HCT116 (cell line): ENCODE data around the gene SERPINB4. TPM values are rescaled to one million over a fixed set of nuclear protein-coding genes. Genes with fewer than 3 reads are reported as not detected.

Source experiments
- ATAC-seq: fragments of 200-7000 bp; cut with Tn5 transposase; 2 replicates; pipeline ENCODE4 v1.9.1; 2020; ENCODE audit warnings: mild to moderate bottlenecking, moderate library complexity
- BruUV-seq: library from RNA; stranded (reverse); fragments of 400-500 nt; replicated peaks from 2 replicates; lab custom pipeline; 2021; lab: Mats Ljungman, UMichigan
- CTCF ChIA-PET: fragments of 300-600 bp; sonication (Branson Sonifier 250); formaldehyde crosslinking; loops from one replicate; lab custom pipeline; 2021; ENCODE audit warnings: antibody characterized with exemption; lab: Charles Lee
- POLR2A ChIA-PET: fragments of 300-600, 350-600 bp; sonication (Branson Sonifier 250); formaldehyde crosslinking; loops from one replicate; lab custom pipeline; 2021; ENCODE audit warnings: antibody characterized with exemption; lab: Charles Lee
- RAD21 ChIA-PET, 2 experiments: fragments of 300-600 bp; sonication (Branson Sonifier 250); formaldehyde crosslinking; loops; one replicate each; lab custom pipeline; 2023; ENCODE audit warnings: low total read pairs in 2 of 2; ENCODE audit not compliant: uncharacterized antibody in 2 of 2, unreplicated experiment in 2 of 2, low non-redundant PET in 1 of 2; lab: Charles Lee
- DNase-seq: peaks from one replicate; pipeline ENCODE4 v3.0.0-alpha.2; 2010; ENCODE audit warnings: low read depth, low spot score
- H2AFZ ChIP-seq: fragments of 200-600 bp; shearing (Covaris generic), sonication (generic); 2 replicates; pipeline ENCODE4 v1.6.1; 2017; ENCODE audit warnings: low read depth, mixed run types, mixed read lengths, antibody characterized with exemption, low read length; ENCODE audit not compliant: poor library complexity, severe bottlenecking
- H3K27ac ChIP-seq: 2 replicates; pipeline ENCODE4 v1.5.1; 2012; ENCODE audit warnings: low read depth, low read length
- H3K27me3 ChIP-seq: fragments of 200-600 bp; sonication (generic); 2 replicates; pipeline ENCODE4 v1.6.1; 2016; ENCODE audit warnings: mixed run types, low read length, mixed read lengths; ENCODE audit not compliant: insufficient read depth
- H3K36me3 ChIP-seq, 2 experiments: fragments of 200-500 bp in 1 of 2; fragments of 200-600 bp in 1 of 2; sonication (Bioruptor generic) in 1 of 2; sonication (generic) in 1 of 2; 2 replicates each; pipeline versions ENCODE4 v1.5.1 to v1.6.1; 2014 to 2016; ENCODE audit warnings: low read length in 2 of 2, inconsistent platforms in 1 of 2, mixed read lengths in 1 of 2, mixed run types in 1 of 2; ENCODE audit not compliant: insufficient read depth in 2 of 2, control insufficient read depth in 1 of 2
- H3K4me1 ChIP-seq, 2 experiments: fragments of 200-600 bp in 1 of 2; sonication (generic) in 1 of 2; 2 replicates each; pipeline versions ENCODE4 v1.5.1 to v1.6.1; 2012 to 2017; ENCODE audit warnings: low read length in 2 of 2, inconsistent platforms in 1 of 2, mild to moderate bottlenecking in 1 of 2, mixed read lengths in 1 of 2, mixed run types in 1 of 2, moderate library complexity in 1 of 2; ENCODE audit not compliant: insufficient read depth in 2 of 2, control insufficient read depth in 1 of 2
- H3K4me2 ChIP-seq: fragments of 200-600 bp; sonication (generic); 2 replicates; pipeline ENCODE4 v1.6.1; 2017; ENCODE audit warnings: mixed run types, low read length, mixed read lengths
- H3K4me3 ChIP-seq, 2 experiments: fragments of 200-600 bp in 1 of 2; sonication (generic) in 1 of 2; replicated peaks in 1 of 2; 2 replicates each; pipeline ENCODE4 v1.5.1; 2011 to 2016; ENCODE audit warnings: low read length in 2 of 2, control low read depth in 1 of 2, low read depth in 1 of 2, mild to moderate bottlenecking in 1 of 2, mixed read lengths in 1 of 2, mixed run types in 1 of 2
- H3K79me2 ChIP-seq: fragments of 200-600 bp; sonication (generic); 2 replicates; pipeline ENCODE4 v1.6.1; 2017; ENCODE audit warnings: mild to moderate bottlenecking, mixed run types, low read length, moderate library complexity, mixed read lengths; ENCODE audit not compliant: insufficient read depth
- H3K9ac ChIP-seq: fragments of 200-600 bp; sonication (generic); 2 replicates; pipeline ENCODE4 v1.6.1; 2016; ENCODE audit warnings: low read length, mixed read lengths
- H3K9me2 ChIP-seq: fragments of 200-600 bp; sonication (generic), shearing (Covaris generic); 2 replicates; pipeline ENCODE4 v1.6.1; 2017; ENCODE audit warnings: mixed run types, mild to moderate bottlenecking, moderate library complexity; ENCODE audit not compliant: insufficient read depth
- H3K9me3 ChIP-seq, 2 experiments: fragments of 200-500 bp in 1 of 2; fragments of 200-600 bp in 1 of 2; sonication (Bioruptor generic) in 1 of 2; sonication (generic) in 1 of 2; 2 replicates each; pipeline ENCODE4 v1.6.1; 2014 to 2017; ENCODE audit warnings: low read length in 2 of 2, mixed read lengths in 2 of 2, inconsistent platforms in 1 of 2, low read depth in 1 of 2, mild to moderate bottlenecking in 1 of 2, mixed run types in 1 of 2, moderate library complexity in 1 of 2; ENCODE audit not compliant: control insufficient read depth in 1 of 2, insufficient read depth in 1 of 2
- H4K20me1 ChIP-seq: fragments of 200-600 bp; sonication (generic), shearing (Covaris generic); 2 replicates; pipeline ENCODE4 v1.6.1; 2017; ENCODE audit warnings: mixed run types, mild to moderate bottlenecking, moderate library complexity; ENCODE audit not compliant: insufficient read depth
- CEBPB ChIP-seq: IDR thresholded peaks from 2 replicates; pipeline ENCODE4 v1.6.1; 2012; ENCODE audit warnings: low read depth
- EGR1 ChIP-seq: IDR thresholded peaks from 2 replicates; pipeline ENCODE4 v1.6.1; 2012; ENCODE audit warnings: low read depth
- ELF1 ChIP-seq: IDR thresholded peaks from 2 replicates; pipeline ENCODE4 v1.6.1; 2012; ENCODE audit warnings: low read depth, borderline replicate concordance
- EZH2 ChIP-seq: fragments of 200-600 bp; sonication (generic); IDR thresholded peaks from 2 replicates; pipeline ENCODE4 v1.6.1; 2017; ENCODE audit warnings: antibody characterized with exemption, mixed run types
- EZH2phosphoT487 ChIP-seq: fragments of 200-600 bp; IDR thresholded peaks from 2 replicates; pipeline ENCODE4 v1.6.1; 2018; ENCODE audit warnings: antibody characterized with exemption, borderline replicate concordance
- FOSL1 ChIP-seq: IDR thresholded peaks from 2 replicates; pipeline ENCODE4 v1.6.1; 2012; ENCODE audit warnings: low read depth
- JUND ChIP-seq: IDR thresholded peaks from 2 replicates; pipeline ENCODE4 v1.6.1; 2012
- POLR2A ChIP-seq: IDR thresholded peaks from 2 replicates; pipeline ENCODE4 v1.7.0; 2011; ENCODE audit warnings: borderline replicate concordance; ENCODE audit not compliant: insufficient read depth, insufficient read length; ENCODE audit errors: extremely low read depth
- POLR2AphosphoS5 ChIP-seq: IDR thresholded peaks from 2 replicates; pipeline ENCODE4 v1.6.1; 2011; ENCODE audit warnings: mild to moderate bottlenecking, low read depth, low read length, moderate library complexity
- RAD21 ChIP-seq: IDR thresholded peaks from 2 replicates; pipeline ENCODE4 v1.6.1; 2012; ENCODE audit warnings: low read depth, mild to moderate bottlenecking
- SIN3A ChIP-seq: IDR thresholded peaks from 2 replicates; pipeline ENCODE4 v1.6.1; 2012; ENCODE audit warnings: low read depth
- SP1 ChIP-seq: IDR thresholded peaks from 2 replicates; pipeline ENCODE4 v1.6.1; 2012; ENCODE audit warnings: low read depth
- SRF ChIP-seq: IDR thresholded peaks from 2 replicates; pipeline ENCODE4 v1.6.1; 2012; ENCODE audit warnings: low read depth
- TCF7L2 ChIP-seq: IDR thresholded peaks from 2 replicates; pipeline ENCODE4 v1.7.0; 2011; ENCODE audit warnings: borderline replicate concordance, inconsistent platforms; ENCODE audit not compliant: insufficient read depth, insufficient read length; ENCODE audit errors: extremely low read depth
- YY1 ChIP-seq: IDR thresholded peaks from 2 replicates; pipeline ENCODE4 v1.6.1; 2011; ENCODE audit warnings: low read length, low read depth, moderate library complexity, mild to moderate bottlenecking; ENCODE audit not compliant: insufficient replicate concordance; ENCODE audit errors: extremely low read depth
- ZFX ChIP-seq: fragments of 450-650 bp; IDR thresholded peaks from 2 replicates; pipeline ENCODE4 v1.6.1; 2017
- ZNF274 ChIP-seq: fragments of 200-500 bp; sonication (Bioruptor generic); IDR thresholded peaks from 2 replicates; pipeline ENCODE4 v1.6.1; 2014; ENCODE audit warnings: mild to moderate bottlenecking, low read depth, low read length, inconsistent platforms
- intact Hi-C: fragments of 100-400 bp; cut with micrococcal nuclease; formaldehyde crosslinking; loops from 2 replicates; pipeline ENCODE4 v1.10.0; 2022
- total RNA-seq: library from RNA; stranded (reverse); gene quantifications from one replicate; pipeline ENCODE4 v1.2.1, GENCODE V29; 2021; ENCODE audit not compliant: unreplicated experiment
- TF ChIP-seq, protein P1 (sequence below): IDR thresholded peaks from 2 replicates; pipeline ENCODE4 v1.6.1; 2012
- TF ChIP-seq, protein P2 (sequence below), 3 experiments: fragments of 200-600 bp in 1 of 3; sonication (generic) in 1 of 3; IDR thresholded peaks in 2 of 3; conservative IDR thresholded peaks in 1 of 3; 2 replicates each; pipeline ENCODE4 v1.5.1; 2012 to 2017; ENCODE audit warnings: low read depth in 2 of 3, low read length in 2 of 3, antibody characterized with exemption in 1 of 3, borderline replicate concordance in 1 of 3, control low read depth in 1 of 3, mild to moderate bottlenecking in 1 of 3, mixed read lengths in 1 of 3, mixed run types in 1 of 3, moderate library complexity in 1 of 3; ENCODE audit not compliant: insufficient read depth in 1 of 3
- TF ChIP-seq, protein P3 (sequence below): IDR thresholded peaks from 2 replicates; pipeline ENCODE4 v1.6.1; 2012; ENCODE audit warnings: low read depth

SERPINB4 gene
- total RNA-seq, 1 experiment from 2014 or later, result not detected

DNA sequence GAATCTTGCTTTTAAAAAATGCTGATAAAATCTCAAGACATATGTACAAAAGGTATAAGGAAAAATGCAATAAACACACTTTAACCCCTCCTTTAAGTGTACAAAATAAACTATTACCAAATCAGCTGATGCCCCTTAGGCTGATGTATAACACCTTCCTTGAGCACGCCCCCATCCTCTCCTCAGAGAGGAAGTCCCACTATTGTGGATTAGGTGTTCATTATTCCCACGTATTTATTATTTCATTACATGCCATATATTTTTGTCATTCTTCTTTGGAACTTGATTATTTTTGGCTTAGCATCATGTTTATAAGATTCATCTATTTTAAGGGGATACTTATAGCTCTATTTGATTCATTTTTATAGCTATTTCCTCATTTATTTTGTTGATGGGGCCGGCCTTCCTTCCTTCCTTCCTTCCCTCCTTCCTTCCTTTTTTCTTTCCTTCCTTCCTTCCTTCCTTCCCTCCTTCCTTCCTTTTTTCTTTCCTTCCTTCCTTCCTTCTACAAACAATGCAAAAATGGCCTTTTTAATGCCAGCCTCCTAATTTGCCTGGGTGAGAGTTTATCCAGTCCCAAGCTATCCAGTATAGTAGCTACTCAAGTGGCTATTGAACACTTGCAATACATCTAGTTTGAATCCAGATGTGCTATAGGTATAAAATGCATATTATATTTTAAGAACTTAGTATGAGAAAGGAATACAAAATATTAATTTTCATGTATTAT, 52.9 kb downstream of the SERPINB4 start (continued):
- TF ChIP-seq FOSL1, result no peak

DNA sequence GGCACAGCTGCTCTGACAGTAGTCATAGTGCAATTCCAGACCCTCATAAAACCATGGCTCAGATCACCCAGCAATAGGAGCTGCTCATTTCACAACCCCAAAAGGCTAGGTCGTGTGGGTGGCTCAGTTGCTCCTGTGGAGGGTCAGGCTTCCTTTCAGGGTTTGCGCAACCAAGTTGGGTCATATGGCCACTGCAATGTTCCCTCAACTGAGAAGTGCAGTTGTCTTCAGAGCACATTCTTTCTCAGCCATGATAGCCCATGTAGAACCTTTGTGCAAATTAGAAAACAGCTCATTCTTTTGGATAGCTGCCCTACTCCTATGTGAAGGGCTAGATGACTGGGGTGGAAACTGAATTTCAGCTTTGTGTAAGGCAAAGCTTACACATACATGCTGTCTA, 53.7 kb downstream of the SERPINB4 start:
- Histone ChIP-seq H3K4me1 (no peaks in the 10 kb centered on the region; a peak in 1 of 4 replicates), H3K79me2 (no peaks in the 10 kb centered on the region), H3K9ac (no peak overlapping the region), H3K27ac (no peak overlapping the region), H4K20me1 (no peaks in the 10 kb centered on the region), H3K36me3 (no peaks in the 10 kb centered on the region), H3K4me2 (no peak overlapping the region), H3K9me2 (no peaks in the 10 kb centered on the region), H3K27me3 (no peaks in the 10 kb centered on the region), H3K9me3 (no peaks in the 10 kb centered on the region), H2AFZ (no peak overlapping the region), H3K4me3 (no peak overlapping the region)
- intact Hi-C loops, result no loop called here
- BruUV-seq, result no TSS peak
- ChIA-PET RAD21 (no interaction called here), CTCF (no interaction called here), POLR2A (no interaction called here)
- DNase-seq (no peak), ATAC-seq (no peak)
- TF ChIP-seq ELF1 (no peak), JUND (no peak), YY1 (no peak), EZH2phosphoT487 (no peak), RAD21 (no peak), ZFX (no peak), SIN3A (no peak), SP1 (no peak), ZNF274 (no peak), EGR1 (no peak), FOSL1 (no peak), POLR2A (no peak), TCF7L2 (no peak), POLR2AphosphoS5 (no peak), CEBPB (no peak), SRF (no peak), EZH2 (no peak)
- TF ChIP-seq, protein P1, sequence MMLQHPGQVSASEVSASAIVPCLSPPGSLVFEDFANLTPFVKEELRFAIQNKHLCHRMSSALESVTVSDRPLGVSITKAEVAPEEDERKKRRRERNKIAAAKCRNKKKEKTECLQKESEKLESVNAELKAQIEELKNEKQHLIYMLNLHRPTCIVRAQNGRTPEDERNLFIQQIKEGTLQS, result no peak
- TF ChIP-seq, protein P2, sequence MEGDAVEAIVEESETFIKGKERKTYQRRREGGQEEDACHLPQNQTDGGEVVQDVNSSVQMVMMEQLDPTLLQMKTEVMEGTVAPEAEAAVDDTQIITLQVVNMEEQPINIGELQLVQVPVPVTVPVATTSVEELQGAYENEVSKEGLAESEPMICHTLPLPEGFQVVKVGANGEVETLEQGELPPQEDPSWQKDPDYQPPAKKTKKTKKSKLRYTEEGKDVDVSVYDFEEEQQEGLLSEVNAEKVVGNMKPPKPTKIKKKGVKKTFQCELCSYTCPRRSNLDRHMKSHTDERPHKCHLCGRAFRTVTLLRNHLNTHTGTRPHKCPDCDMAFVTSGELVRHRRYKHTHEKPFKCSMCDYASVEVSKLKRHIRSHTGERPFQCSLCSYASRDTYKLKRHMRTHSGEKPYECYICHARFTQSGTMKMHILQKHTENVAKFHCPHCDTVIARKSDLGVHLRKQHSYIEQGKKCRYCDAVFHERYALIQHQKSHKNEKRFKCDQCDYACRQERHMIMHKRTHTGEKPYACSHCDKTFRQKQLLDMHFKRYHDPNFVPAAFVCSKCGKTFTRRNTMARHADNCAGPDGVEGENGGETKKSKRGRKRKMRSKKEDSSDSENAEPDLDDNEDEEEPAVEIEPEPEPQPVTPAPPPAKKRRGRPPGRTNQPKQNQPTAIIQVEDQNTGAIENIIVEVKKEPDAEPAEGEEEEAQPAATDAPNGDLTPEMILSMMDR (IDR thresholded peaks at IDR 0.05 in 2 of 3, conservative IDR thresholded peaks at IDR 0.05 in 1 of 3; ENCODE audit: borderline replicate concordance in 1 of 3, insufficient read depth in 1 of 3, low read depth in 2 of 3, low read length in 2 of 3), result no peak
- TF ChIP-seq, protein P3, sequence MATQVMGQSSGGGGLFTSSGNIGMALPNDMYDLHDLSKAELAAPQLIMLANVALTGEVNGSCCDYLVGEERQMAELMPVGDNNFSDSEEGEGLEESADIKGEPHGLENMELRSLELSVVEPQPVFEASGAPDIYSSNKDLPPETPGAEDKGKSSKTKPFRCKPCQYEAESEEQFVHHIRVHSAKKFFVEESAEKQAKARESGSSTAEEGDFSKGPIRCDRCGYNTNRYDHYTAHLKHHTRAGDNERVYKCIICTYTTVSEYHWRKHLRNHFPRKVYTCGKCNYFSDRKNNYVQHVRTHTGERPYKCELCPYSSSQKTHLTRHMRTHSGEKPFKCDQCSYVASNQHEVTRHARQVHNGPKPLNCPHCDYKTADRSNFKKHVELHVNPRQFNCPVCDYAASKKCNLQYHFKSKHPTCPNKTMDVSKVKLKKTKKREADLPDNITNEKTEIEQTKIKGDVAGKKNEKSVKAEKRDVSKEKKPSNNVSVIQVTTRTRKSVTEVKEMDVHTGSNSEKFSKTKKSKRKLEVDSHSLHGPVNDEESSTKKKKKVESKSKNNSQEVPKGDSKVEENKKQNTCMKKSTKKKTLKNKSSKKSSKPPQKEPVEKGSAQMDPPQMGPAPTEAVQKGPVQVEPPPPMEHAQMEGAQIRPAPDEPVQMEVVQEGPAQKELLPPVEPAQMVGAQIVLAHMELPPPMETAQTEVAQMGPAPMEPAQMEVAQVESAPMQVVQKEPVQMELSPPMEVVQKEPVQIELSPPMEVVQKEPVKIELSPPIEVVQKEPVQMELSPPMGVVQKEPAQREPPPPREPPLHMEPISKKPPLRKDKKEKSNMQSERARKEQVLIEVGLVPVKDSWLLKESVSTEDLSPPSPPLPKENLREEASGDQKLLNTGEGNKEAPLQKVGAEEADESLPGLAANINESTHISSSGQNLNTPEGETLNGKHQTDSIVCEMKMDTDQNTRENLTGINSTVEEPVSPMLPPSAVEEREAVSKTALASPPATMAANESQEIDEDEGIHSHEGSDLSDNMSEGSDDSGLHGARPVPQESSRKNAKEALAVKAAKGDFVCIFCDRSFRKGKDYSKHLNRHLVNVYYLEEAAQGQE, result no peak
